NCI-H1048 (cell line): ENCODE data around the gene ADGRG1.

Experiments
- DNase-seq: peaks from one replicate; lab custom pipeline; 2025; lab: John Stamatoyannopoulos, UW

ADGRG1 gene

DNA sequence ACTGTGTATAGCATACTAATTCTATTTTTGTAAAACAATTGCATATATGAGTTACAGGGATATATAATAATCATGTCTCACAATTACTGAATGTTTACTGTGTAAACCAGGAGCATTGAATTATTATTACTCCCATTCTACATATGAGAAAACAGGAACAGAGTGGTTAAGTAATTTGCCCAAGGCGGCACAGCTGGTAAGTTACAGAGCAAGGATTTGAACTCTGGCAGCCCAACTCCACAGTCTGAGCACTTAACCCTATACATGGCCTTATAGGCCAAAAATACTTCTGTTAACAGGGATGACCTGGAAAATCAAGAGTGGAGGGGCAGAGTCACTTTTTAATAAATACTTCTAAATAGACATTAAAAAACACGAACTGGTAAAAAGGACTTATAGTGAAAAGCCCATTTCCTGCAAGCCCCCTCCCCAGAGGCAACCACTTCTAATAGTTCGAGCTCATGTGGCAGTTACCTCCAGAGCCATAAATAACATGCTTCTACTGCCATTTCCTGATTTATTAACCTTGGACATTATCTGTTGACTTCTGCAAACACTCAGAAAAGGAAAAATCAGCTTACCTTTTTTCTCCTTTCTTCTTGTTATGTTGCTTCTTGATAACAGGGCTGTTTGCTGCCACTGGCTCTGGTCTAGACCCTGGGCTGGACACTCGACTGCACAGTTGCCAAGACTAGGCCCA, 22.1 kb upstream of the ADGRG1 start:
- no peak for DNase-seq

DNA sequence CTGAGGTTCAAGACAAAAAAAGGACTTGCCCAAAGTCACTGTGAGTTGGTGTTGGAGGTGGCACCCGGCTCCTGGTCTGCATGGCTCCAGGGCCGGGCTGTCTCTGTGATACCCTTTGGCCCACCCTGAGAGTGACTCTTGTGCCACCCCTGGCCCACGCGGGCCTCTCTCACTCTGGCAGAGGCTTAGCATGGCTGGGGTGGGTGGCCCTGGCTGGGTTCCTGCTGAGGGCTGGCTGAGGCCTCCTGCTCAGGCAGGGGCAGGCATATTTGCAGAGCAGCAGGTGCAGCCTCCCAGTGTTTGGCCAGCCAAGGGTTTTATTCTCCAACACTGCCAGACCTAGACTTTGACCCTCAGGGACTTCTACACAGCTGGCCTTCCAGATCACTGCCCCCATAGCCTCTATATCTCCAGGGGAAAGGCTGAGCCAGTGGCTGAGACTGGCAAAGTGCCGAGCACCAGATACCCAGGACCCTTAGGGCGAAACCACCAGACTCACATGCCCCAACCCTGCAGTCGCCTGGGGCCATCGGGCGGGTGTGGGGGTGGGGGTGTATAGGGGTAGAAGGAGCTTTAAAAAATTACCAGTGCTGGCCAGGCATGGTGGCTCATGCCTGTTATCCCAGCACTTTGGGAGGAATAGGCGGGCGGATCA, 21.5 kb upstream of the ADGRG1 start:
- no peak for DNase-seq

DNA sequence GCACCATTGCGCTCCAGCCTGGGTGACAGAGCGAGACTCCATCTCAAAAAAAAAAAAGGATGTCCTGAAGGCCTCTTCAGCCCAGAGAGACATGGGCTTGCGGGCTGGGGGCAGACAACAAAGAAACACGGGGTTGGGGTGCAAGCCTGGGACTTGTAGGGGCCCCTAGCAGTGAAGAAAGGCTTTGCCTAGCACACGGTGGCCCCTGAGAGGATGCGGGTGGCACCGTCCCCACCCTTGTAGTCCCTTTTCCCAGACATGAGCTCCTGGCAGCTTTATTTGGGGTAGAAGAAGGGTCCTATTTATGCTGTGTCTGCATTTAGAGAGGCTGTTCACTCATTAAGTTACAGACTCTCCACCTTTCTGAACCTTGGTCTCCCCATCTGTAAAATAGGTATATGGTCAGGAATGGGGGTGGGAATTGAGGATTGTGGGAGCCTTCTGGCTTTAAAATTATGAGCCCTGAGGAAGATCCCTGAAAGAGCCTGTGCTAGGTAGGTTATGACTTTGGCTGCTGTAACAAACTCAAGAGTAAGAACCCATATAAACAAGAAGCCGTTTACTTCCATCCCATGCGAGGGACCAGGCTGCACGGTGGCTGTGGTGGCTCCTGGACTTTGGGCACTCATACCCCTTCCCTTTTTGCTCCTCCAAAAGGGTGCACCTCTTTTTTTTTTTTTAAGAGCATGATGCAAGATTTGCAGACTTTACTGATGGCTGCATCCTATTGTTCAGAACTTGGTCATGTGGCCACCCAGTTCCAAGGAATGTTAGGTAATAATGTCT, 20.6 kb upstream of the ADGRG1 start:
- DNase-seq: no peak

DNA sequence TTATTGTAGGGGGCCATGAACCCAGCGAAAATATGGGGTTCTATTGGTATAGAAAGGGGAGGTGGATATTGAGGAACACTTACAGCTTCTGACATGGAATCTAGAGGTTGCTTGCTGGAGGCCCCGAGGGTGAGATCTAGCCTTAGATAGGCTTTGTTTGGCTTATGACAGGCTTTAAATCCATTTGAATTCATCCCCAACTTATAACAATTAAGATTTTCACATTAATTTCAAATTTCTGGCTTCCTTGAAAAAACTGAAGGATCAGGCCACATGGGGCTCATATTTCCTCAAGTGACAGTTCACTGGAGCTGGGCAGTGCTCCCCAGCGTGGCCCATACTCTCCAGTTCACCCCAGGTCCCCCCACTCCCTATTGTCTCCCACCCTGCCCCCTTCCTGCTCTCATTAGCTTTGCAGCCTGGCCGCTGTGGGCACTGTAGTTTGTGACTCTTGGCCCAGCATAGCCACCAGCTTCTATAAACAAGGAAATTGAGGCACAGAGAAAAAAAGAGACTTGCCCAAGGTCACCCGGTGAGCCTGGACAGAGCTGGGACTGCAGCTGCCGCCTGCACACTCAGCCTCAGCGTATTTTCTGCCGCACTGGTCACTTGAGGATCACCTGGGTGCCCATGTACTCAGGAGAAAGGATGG, 19.8 kb upstream of the ADGRG1 start:
- no peak for DNase-seq

DNA sequence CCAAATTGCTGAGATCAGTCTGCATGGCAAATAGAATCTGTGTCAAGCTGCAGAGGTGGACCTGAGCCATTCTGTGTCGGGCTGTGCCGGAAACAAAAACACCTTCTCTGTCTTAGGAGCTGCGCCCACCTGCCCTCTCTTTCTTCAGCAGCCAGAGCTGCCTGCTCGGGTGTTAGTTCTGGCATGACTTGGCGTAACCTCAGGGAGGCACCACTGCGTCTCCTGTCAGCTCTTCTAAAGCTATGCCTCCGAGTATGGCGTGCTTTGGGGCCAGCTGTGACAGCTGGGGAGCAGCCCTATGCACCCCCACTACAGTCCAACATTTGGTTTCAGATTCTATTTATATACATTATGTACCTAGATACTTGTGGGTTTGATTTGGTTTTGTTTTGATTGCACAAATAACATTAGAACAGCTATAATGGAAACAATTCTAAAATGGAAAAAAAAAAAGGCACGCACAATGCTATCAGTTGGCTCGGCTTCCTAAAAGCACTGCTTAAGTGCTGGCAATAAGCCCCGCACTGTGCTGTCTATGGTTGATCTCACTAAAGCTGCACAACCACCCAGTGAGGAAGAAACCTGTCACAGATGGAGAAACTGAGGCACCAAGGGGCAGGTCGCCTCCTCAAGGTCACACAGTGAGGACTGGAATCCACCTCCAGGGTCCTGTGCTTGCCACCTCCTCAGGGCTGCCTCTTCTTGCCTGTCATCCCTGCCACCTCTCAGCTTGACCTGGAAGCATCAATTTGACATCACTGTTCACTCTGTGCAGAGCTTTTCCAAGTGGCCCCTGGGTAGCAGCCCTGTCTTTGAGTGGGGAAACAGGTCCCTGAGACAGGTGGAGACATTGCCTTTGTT, 18.7 kb upstream of the ADGRG1 start:
- DNase-seq: no peak

DNA sequence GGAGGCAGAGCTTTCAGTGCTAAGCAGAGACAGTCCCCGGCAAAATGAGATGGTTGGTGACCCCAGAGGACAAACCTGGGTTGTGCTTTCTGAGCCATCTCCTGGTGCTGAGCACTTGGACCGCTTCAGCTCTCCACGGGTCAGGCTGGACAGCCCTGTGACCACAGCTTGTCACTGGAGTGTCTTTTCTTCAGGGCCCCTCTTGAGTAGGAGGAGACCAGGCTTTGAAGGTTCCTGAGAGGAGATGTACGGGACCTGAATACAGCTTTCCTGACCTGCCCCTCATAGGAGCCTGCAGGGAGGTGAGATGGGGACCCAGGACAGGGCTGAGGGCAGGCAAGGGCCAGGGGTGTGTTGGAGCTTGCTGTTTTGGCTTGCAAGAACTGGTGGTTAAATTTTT, 17.8 kb upstream of the ADGRG1 start:
- no peak for DNase-seq

DNA sequence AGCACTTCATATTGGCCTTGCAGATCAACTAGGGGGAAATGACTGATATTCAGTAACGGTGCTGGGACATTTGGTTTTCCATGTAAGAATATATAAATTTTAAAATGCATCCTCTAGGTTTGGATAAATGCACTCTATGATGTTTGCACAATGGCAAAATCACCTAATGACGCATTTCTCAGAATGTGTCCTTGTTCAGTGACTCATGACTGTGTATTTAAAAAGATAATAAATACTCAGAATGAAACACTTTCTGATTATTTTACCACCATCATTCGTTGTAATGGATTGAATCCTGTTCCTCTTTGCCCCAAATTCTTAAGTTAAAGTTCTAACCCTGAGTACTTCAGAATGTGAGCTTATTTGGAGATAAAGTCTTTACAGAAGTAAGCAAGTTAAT, 17.2 kb upstream of the ADGRG1 start:
- DNase-seq: no peak

DNA sequence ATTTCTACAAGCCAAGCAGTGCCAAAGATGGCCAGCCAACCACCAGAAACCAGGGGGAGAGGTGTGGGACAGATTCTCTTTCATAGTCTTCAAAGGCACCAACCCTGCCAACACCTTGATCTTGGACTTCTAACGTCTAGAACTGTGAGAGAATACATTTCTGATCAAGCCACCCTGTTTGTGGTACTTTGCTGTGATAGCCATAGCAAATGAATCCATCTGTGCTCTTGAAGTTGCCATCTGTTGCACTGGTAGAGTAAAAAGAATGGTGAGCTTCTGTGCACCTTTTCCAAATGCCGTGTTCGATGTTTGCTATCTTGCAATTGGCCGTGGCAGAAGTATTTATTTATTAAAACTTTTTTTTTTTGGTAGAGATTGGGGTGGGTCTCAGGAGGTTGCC, 16.7 kb upstream of the ADGRG1 start:
- no peak for DNase-seq

DNA sequence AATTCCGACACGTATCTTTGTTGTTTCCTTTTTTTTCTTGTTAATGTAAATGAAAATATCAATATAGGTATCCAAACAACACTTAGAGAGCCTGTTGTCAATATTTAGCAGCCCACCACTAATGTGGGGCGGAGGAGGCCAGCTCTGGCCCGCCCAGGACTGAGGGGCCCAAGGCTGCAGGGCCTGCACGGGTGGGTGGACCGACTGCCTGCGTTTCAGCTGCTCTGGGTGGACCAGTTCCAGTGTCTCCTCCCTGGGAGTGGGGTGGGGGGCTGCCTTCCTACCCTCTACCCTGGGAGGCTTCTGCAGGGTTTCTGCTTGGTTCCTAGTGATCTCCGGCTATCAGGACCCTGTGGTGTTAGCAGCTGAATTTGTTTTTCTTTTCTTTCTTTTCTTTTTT, 15.9 kb upstream of the ADGRG1 start:
- DNase-seq: no peak

DNA sequence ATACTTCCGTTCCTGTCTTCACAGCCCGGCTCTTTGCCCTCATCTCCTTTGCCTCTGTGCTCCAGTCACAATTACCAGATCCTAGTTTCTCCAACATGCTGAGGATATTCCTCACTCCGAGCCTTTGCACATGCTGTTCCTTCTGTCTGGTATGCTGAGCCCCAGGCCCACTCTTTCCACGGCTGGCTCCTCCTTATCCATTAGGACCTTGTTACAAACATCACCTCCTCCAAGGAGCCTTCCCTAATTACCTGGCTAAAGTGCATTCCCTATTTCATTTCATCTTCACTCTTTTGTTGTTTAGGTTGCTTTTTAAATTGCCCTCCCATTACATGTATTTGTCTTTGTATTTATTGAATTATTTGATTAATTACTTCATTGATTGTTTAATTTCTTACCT, 14.9 kb upstream of the ADGRG1 start:
- DNase-seq: no peak

DNA sequence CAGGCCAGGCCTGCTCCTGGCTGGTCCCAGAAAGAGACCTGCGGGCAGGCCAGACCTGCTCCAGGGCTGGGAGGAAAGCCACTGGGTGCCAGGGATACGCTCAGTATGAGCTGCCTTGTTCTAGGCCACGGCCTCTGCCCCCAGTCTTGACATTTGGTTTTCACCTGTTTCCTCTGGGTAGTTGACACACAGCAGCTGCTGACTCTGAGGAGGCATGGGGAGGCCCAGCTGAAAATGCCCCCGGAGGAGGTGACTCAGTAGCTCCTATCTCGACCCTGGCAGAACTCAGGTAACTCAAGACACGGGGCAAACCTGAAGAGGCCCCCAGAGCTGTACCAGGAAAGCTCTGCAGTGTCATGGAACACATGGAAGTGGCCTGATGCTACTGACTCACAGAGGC, 13.9 kb upstream of the ADGRG1 start:
- no peak for DNase-seq

DNA sequence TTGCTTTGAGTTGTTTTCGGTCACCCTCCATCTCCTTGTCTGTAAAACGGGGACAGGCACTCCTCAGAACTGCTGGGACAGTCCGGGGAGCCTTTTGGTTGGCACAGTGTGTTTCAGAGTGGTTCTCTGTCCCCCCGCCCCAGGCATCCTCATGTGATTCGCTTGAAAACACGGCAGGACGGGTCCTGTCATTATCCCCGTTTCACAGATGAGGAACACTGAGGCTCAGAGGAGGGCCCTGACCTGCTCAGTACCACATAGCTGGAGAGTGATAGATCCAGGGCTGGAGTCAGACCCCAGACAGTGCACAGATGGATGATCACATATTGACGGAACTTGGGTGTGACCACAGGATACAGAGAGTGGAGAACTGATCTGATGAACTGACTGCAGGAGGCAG, 13.5 kb upstream of the ADGRG1 start:
- DNase-seq: no peak

DNA sequence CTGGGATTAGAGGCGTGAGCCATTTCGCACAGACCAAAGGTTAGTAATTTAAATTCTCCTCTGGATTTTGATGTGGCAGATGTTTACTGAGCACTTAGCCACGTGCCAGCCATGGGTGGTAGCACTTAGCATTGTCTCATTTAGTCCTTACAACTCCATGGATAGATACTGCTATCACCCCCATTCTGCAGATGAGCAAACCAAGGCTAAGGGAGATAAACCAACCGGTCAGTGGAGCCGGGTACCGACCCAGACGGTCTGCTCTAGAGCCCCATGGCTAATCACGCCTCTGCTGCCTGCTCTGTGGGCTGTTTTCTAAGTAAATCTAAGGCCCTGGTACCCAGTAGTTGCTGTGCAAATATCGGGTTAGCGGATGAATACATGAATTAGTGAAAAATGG, 12.6 kb upstream of the ADGRG1 start:
- no peak for DNase-seq

DNA sequence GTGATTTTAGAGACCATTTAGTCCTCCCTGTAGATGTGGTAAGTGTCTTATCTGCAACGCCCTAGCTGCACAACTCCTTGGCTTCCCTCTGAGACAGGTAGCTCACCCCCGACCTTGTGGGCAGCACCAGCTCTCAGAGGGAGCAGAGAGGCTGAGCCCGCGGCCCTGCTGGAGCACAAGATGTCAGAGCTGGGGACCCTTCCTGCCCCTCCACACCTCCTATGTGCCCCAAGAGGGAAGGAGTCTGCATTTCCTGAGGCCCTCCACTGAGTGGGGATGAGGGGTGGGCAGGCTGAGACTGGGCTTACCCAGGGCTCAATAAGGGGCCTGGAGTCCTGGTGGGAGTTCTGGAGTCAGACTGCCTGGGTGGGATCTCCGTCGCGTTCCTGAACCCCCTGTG, 12.2 kb upstream of the ADGRG1 start:
- no peak for DNase-seq

DNA sequence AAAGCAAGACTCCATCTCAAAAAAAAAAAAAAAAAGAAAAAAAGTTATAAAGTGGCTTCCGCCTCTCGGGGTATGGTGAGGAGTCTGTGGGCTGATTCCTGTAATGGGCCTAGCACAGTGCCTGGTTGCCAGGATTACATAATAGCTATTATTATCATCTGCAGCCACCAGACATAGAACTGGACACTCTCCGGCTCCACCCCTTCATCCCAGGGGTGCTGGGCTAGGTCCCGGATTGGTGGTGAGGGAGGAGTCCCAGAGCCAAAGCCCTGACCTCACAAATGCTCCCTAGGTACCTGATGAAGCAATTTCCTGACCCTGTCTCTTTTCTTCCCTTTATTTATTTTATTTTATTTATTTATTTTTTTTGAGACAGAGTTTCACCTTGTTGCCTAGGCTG, 11.6 kb upstream of the ADGRG1 start:
- no peak for DNase-seq

DNA sequence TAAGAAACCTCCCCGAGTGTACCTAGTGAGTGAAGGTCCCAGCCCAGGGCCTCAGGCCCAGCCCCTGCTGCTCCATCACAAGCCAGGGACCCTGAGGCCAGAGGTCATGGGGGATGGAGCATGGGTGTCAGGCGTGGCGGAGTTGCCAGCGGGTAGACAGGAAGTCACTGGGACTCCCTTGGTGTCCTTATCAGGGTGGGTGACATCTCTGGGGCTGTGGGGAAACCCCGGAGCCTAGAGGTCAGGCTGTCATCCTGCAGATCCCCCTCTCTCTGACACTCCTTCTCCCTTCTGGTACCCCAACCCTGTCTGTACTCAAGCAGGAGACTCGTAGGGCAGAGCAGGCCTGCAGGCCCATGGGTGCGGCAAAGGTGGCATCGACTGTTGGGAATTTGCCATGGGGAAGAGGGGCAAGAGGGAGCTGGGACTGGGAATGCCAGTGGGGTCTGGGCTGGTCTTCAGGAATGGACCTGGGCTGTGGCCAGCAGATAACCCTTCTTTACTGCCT, 10.8 kb upstream of the ADGRG1 start:
- no peak for DNase-seq

DNA sequence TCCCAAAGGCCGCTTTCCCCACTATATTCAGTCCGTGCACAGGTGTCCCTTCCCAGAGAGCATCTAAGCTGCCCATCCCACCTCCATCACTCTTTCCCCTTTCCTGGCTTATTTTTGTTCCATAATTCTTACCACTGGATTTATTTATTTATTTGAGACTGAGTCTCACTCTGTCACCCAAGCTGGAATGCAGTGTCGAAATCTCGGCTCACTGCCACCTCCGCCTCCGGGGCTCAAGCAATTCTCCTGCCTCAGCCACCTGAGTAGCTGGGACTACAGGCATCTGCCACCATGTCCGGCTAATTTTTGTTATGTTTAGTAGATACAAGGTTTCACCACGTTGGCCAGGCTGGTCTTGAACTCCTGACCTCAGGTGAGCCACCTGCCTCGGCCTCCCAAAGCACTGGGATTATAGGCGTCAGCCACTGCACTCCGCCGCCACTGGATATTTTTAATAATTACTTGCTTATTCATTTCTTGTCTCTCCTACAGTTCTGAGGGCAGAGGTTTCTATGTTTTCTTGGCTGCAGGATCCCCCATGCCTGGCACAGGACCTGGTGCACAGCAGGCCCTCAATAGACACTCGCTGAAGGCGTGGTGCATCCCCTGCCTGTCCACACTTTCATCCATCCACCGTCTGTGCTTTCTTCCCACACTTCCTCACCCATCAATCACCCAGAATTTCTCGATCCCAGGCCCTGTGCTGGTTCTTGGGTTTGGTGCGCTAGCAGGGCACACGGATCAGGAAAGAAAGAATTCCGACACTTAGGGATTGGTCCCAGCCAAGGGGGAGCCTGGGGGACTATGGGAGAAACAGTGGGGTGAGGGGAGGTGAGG, 9.9 kb upstream of the ADGRG1 start:
- no peak for DNase-seq

DNA sequence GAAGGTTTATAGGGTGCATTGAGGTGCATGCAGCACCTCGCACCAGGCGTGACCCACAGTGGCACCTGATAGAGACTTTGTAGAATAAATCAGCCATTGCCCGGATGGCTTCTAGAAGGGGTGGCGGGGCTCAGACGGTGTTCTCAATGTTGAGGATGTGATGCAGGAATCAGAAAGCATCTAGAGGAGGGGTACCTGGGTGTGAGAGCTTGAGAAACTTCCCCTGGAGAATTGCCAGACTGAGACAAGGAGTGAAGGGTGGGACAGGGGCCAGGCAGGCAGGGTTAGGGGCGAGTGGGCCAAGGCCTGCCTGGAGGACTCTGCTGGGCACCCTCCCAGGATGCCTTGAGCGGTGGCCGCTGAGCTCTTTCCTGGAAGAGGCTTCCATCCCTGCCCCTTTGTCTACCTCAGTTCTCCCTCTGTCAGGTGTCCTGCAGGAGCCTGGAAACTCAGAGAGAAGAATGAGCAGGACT, 9.3 kb upstream of the ADGRG1 start:
- DNase-seq: no peak

DNA sequence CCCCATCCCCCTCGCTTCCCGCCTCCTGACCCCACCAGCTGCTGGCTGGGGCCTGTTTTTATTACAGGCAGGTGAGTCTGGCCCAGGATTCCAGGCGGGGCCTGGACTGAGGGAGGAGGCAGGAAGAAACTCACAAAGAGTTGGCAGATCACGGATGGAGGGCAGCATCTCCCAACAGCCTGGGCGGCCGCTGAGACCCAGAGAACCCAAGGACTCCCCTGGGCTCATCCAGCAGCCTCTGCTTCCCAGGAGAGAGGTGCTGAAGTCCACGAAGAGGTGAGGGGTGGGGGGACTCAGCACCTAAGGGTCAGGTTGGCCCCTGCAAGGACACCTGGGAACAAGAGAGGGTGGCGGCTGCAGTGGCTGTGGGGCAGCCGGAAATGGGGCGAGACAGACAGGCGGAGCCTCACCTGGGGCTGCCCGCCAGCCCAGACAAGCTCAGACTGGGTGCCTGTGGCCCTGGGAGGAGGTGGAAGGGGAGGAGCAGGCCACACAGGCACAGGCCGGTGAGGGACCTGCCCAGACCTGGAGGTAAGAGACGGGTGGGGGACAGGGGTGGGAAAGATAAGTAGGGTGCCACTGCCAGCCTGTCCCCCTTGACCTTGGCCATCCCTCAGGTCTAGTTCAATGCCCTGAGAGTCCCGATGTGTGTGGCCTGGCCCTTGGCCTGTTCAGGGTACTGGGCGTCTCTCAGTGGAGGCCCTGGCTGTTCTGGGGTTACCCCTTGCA, 8.7 kb upstream of the ADGRG1 start:
- no peak for DNase-seq
